CD4-positive, alpha-beta T cell (primary cell): ENCODE measurements around the gene ERMAP. TPM values are rescaled to one million over a fixed set of nuclear protein-coding genes. Genes with fewer than 3 reads are reported as not detected.

ENCODE experiments used
- ATAC-seq: fragments of 200-7000 bp; cut with Tn5 transposase; one replicate; pipeline ENCODE4 v1.10.0; 2022; ENCODE audit warnings: mild to moderate bottlenecking; ENCODE audit not compliant: poor library complexity
- CTCF ChIA-PET: fragments of 350-600 bp; sonication (Branson Sonifier 250); formaldehyde crosslinking; loops from one replicate; lab custom pipeline; 2021; ENCODE audit warnings: antibody characterized with exemption, inconsistent platforms; lab: Charles Lee
- POLR2A ChIA-PET: fragments of 350-600 bp; sonication (Branson Sonifier 250); formaldehyde crosslinking; loops from one replicate; lab custom pipeline; 2021; ENCODE audit warnings: antibody characterized with exemption, inconsistent platforms; lab: Charles Lee
- DNase-seq, 14 experiments: peaks; one replicate each; pipeline ENCODE4 v3.0.0-alpha.2; 2013 to 2020; ENCODE audit warnings: mixed read lengths in 2 of 14
- H3K27ac ChIP-seq, 2 donors: one replicate each; pipeline versions ENCODE4 v1.5.1 to v1.7.0; 2013; ENCODE audit warnings: low read length in 2 of 2, low read depth in 1 of 2, mild to moderate bottlenecking in 1 of 2
- H3K27me3 ChIP-seq, 2 experiments: 1 replicate in 1 of 2; 2 replicates in 1 of 2; pipeline versions ENCODE4 v1.6.1 to v1.7.0; 2013; ENCODE audit warnings: low read length in 2 of 2, control low read depth in 1 of 2, mild to moderate bottlenecking in 1 of 2, moderate library complexity in 1 of 2; ENCODE audit not compliant: insufficient read depth in 2 of 2, control insufficient read depth in 1 of 2
- H3K36me3 ChIP-seq: one replicate; pipeline ENCODE4 v1.6.1; 2013; ENCODE audit warnings: low read length, control low read depth; ENCODE audit not compliant: insufficient read depth
- H3K4me1 ChIP-seq: one replicate; pipeline ENCODE4 v1.6.1; 2013; ENCODE audit warnings: low read length, control low read depth; ENCODE audit not compliant: insufficient read depth
- H3K4me3 ChIP-seq: one replicate; pipeline ENCODE4 v1.5.1; 2013; ENCODE audit warnings: mild to moderate bottlenecking, low read length, moderate library complexity
- H3K9me3 ChIP-seq, 2 experiments: 1 replicate in 1 of 2; 2 replicates in 1 of 2; pipeline versions ENCODE4 v1.6.1 to v1.7.0; 2013; ENCODE audit warnings: low read length in 2 of 2, mild to moderate bottlenecking in 2 of 2, control low read depth in 1 of 2, moderate library complexity in 1 of 2; ENCODE audit not compliant: control insufficient read depth in 1 of 2, insufficient read depth in 1 of 2
- H3K27ac Mint-ChIP-seq: one replicate; pipeline ENCODE4 v1.8.0; 2020; ENCODE audit warnings: mixed read lengths
- H3K27me3 Mint-ChIP-seq: one replicate; pipeline ENCODE4 v1.8.0; 2021; ENCODE audit warnings: mixed read lengths
- H3K36me3 Mint-ChIP-seq: one replicate; pipeline ENCODE4 v1.8.0; 2021; ENCODE audit warnings: low read depth, mixed read lengths
- H3K4me1 Mint-ChIP-seq: one replicate; pipeline ENCODE4 v1.8.0; 2021; ENCODE audit warnings: low read depth, mixed read lengths
- H3K4me3 Mint-ChIP-seq: one replicate; pipeline ENCODE4 v1.8.0; 2020; ENCODE audit warnings: mild to moderate bottlenecking, mixed read lengths
- H3K9me3 Mint-ChIP-seq: one replicate; pipeline ENCODE4 v1.8.0; 2020; ENCODE audit warnings: mixed read lengths
- CTCF ChIP-seq: fragments of 200-600 bp; IDR thresholded peaks from one replicate; pipeline ENCODE4 v1.8.0; 2022; ENCODE audit warnings: antibody characterized with exemption, mild to moderate bottlenecking
- intact Hi-C, 2 experiments: fragments of 100-400 bp; cut with DNase I in 1 of 2; cut with micrococcal nuclease in 1 of 2; formaldehyde crosslinking; loops; one replicate each; pipeline versions ENCODE4 v1.15.1 to v1.9.0; 2023 to 2025; cut with DNase I, micrococcal nuclease
- total RNA-seq, 174 experiments: library from RNA in 2 of 174; stranded (reverse) in 2 of 174; gene quantifications; one replicate each; pipeline ENCODE4 v1.2.3 and lab custom pipeline; 2021 to 2026

Gene ERMAP
- total RNA-seq, 2 experiments from 2014 or later: 4.4 to 5.0 TPM

GRCh38 chr1:42820813-42821212 is 3.9 kb downstream of the ERMAP start:
- H3K9me3 Mint-ChIP-seq: no peaks in the 10 kb centered on the region
- ChIA-PET POLR2A (interaction anchor here (1.2 kb wide), 1 partner anchor 54 kb away, joined by 3 read pairs; the partner anchor contains the start of genes C1orf50 and P3H1), CTCF (interaction anchor here (2.9 kb wide), 1 partner anchor 26 kb away, joined by 10 read pairs; the partner anchor contains the start of gene ZNF691)
- no peak overlapping the region for H3K4me3 Mint-ChIP-seq
- peaks cover 9% of the 10 kb centered on the region for H3K4me1 ChIP-seq
- H3K36me3 Mint-ChIP-seq: peaks cover 8% of the 10 kb centered on the region
- H3K27ac ChIP-seq: no peak overlapping the region
- H3K4me3 ChIP-seq: no peak overlapping the region
- intact Hi-C loops: no loop called here
- TF ChIP-seq CTCF: no peak
- H3K27ac Mint-ChIP-seq: no peak overlapping the region
- no peaks in the 10 kb centered on the region for H3K36me3 ChIP-seq
- ATAC-seq (no peak), DNase-seq (no peak)
- no peaks in the 10 kb centered on the region for H3K27me3 Mint-ChIP-seq
- H3K9me3 ChIP-seq: no peaks in the 10 kb centered on the region
- peaks cover 23% of the 10 kb centered on the region for H3K4me1 Mint-ChIP-seq
- no peaks in the 10 kb centered on the region for H3K27me3 ChIP-seq

GRCh38 chr1:42821690-42822089 is 4.8 kb downstream of the ERMAP start:
- Mint-ChIP-seq H3K36me3 (no peaks in the 10 kb centered on the region), H3K27ac (no peak overlapping the region), H3K4me1 (peaks cover 15% of the 10 kb centered on the region), H3K9me3 (no peaks in the 10 kb centered on the region), H3K4me3 (no peak overlapping the region), H3K27me3 (no peaks in the 10 kb centered on the region)
- Histone ChIP-seq H3K36me3 (no peaks in the 10 kb centered on the region), H3K27me3 (no peaks in the 10 kb centered on the region), H3K4me1 (peaks cover under 1% of the 10 kb centered on the region), H3K27ac (no peak overlapping the region), H3K9me3 (no peaks in the 10 kb centered on the region), H3K4me3 (no peak overlapping the region)
- intact Hi-C loops: no loop called here
- no peak for TF ChIP-seq CTCF
- CTCF ChIA-PET: interaction anchor here (0.6 to 0.7 kb wide), 2 partner anchors 97 to 252 kb away, joined by 3 read pairs; no protein-coding TSS in a partner anchor
- ATAC-seq (no peak), DNase-seq (no peak)
- POLR2A ChIA-PET: no interaction called here

- ChIA-PET CTCF (no interaction called here), POLR2A (no interaction called here)
- no peaks in the 10 kb centered on the region for H3K27me3 Mint-ChIP-seq
Observed at GRCh38 chr1:42822800-42823392, 6.0 kb downstream of the ERMAP start.

More at GRCh38 chr1:42822800-42823392, 6.0 kb downstream of the ERMAP start:
- H3K9me3 Mint-ChIP-seq: no peaks in the 10 kb centered on the region
- Histone ChIP-seq H3K9me3 (no peaks in the 10 kb centered on the region), H3K27ac (no peak overlapping the region), H3K36me3 (no peaks in the 10 kb centered on the region), H3K4me1 (no peaks in the 10 kb centered on the region), H3K27me3 (no peaks in the 10 kb centered on the region), H3K4me3 (no peak overlapping the region)
- peaks cover 8% of the 10 kb centered on the region for H3K4me1 Mint-ChIP-seq
- no peak for TF ChIP-seq CTCF
- no peak overlapping the region for H3K27ac Mint-ChIP-seq
- intact Hi-C loops: no loop called here
- no peak for ATAC-seq
- DNase-seq: no peak
- H3K36me3 Mint-ChIP-seq: no peaks in the 10 kb centered on the region
- H3K4me3 Mint-ChIP-seq: no peak overlapping the region
